ENCODE data around the gene STPG4. TPM values are rescaled to one million over a fixed set of nuclear protein-coding genes. Genes with fewer than 3 reads are reported as not detected.

Gene STPG4
- total RNA-seq, 2 donors from 2014 or later = 0.29 TPM; not detected in 1

DNA sequence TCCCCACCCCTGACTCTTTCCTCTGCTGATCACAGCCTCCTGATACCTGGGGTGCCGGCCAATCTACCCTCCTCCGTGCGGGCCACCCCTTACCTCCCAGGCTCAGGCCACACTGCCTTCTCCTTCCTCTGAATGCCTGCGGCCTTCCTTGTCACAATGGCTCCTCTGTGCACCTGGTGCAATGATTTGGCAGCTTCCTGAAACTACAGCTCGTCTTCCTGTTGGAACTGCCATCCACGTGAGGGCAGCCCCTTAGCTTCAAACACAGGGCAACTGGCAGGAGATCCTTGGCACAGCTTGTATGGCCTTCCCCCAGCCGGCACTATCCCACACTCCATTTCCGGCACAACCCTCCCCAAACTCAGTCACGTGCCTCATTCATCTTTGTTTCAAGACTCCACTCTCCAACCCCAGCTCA is 69.0 kb downstream of the STPG4 start:
- no peak overlapping the region for H3K27ac Mint-ChIP-seq
- ATAC-seq (no peak), DNase-seq (ENCODE audit: low spot score) (no peak)
- H3K36me3 Mint-ChIP-seq = no peaks in the 10 kb centered on the region
- H3K9me3 Mint-ChIP-seq = no peaks in the 10 kb centered on the region
- peaks cover 0 to 6% of the 10 kb centered on the region in 2 donors for H3K4me1 Mint-ChIP-seq (ENCODE audit: low read depth in 2 of 2)
- H3K4me3 Mint-ChIP-seq = no peak overlapping the region
- peaks cover 0 to 11% of the 10 kb centered on the region in 2 donors for H3K27me3 Mint-ChIP-seq

DNA sequence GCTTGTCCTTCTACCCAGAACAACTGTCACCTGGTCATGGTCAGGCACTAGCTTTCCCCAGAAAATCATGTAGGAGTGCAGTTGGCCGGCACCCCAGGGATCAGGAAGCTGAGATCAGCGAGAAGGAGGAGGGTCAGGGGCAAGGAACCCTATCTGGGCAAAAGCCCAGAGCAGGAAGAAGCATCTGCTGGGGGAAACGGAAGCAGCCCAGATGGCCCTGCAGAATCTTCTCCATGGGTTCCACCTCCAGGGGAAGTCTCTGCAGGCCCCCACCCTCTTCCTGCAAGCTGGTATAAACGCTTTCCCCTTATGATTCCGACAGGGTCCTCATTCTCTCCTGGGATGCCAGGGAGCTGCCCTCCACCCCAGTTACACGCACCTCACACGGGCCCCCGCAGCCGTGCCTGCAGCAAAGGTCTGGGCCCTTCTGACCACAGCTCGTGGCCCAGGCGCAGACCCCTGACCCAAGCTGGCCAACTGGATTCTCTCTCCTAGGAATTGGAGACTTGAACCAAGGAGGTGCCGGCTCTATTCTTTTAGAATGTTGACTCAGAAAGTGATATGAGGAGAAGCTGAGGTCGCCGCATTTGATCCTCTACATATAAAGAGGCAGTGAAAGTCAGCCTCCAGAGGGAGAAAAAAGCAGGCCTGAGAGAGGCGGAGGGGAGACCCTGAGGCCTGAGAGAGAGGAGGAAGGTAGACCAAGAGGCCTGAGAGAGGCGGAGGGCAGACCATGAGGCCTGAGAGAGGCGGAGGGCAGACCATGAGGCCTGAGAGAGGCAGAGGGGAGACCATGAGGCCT is 71.0 kb downstream of the STPG4 start:
- H3K4me3 Mint-ChIP-seq = no peak overlapping the region
- H3K27ac Mint-ChIP-seq = peak overlapping the region in 1 of 2 donors; percentile 15
- no peaks in the 10 kb centered on the region for H3K36me3 Mint-ChIP-seq
- H3K27me3 Mint-ChIP-seq = peaks cover 0 to 16% of the 10 kb centered on the region in 2 donors
- DNase-seq (ENCODE audit: low spot score) = no peak
- H3K9me3 Mint-ChIP-seq = no peaks in the 10 kb centered on the region
- peaks cover 0 to 6% of the 10 kb centered on the region in 2 donors for H3K4me1 Mint-ChIP-seq (ENCODE audit: low read depth in 2 of 2)
- ATAC-seq = no peak

DNA sequence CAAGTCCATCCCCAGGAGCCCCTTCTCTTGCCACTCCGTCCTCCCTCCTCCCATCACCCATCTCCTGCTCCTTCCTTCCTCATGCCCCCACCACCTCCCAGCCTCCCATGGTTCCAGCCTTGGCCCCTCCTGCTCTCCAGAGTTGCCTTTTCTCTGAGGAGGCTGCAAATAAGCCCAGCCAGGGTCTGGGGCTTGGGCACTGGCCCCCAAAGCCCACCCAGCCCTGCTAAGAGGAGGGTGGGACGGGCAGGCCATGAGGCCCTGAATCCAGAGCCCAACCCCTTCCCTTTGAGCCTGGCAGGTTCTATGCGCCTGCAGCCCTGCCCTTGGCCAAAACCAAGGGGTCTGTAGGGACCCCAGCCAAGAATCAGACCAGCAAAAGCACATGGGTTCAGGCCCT is 71.6 kb downstream of the STPG4 start:
- Mint-ChIP-seq H3K36me3 (no peaks in the 10 kb centered on the region), H3K27ac (no peak overlapping the region), H3K27me3 (peaks cover 0 to 16% of the 10 kb centered on the region in 2 donors), H3K4me3 (no peak overlapping the region), H3K4me1 (ENCODE audit: low read depth in 2 of 2) (peaks cover 0 to 6% of the 10 kb centered on the region in 2 donors), H3K9me3 (no peaks in the 10 kb centered on the region)
- ATAC-seq = no peak
- no peak for DNase-seq (ENCODE audit: low spot score)

DNA sequence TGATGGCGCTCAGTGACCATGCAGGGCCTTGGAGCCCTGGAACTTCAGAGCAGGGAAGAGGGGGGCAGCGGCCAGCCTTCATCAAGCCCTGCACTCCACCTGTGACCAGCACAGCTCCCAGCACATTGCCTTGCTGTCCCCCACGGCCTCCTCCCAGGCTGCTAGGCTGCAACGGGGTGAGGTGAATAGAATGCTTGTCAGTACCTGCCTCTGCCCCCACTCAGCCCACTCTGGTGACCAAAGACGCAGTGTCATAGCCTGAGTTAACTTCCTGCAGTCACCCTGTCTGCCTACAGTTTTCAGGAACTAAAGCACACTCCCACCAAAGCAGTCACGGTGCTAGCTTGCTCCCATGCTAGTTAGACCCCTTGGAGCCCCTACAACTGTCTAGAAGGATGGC is 72.1 kb downstream of the STPG4 start:
- Mint-ChIP-seq H3K27ac (no peak overlapping the region), H3K27me3 (peaks cover 0 to 16% of the 10 kb centered on the region in 2 donors), H3K4me3 (no peak overlapping the region), H3K4me1 (ENCODE audit: low read depth in 2 of 2) (peaks cover 0 to 6% of the 10 kb centered on the region in 2 donors), H3K9me3 (no peaks in the 10 kb centered on the region), H3K36me3 (no peaks in the 10 kb centered on the region)
- DNase-seq (ENCODE audit: low spot score) (peak; percentile 49), ATAC-seq (no peak)

DNA sequence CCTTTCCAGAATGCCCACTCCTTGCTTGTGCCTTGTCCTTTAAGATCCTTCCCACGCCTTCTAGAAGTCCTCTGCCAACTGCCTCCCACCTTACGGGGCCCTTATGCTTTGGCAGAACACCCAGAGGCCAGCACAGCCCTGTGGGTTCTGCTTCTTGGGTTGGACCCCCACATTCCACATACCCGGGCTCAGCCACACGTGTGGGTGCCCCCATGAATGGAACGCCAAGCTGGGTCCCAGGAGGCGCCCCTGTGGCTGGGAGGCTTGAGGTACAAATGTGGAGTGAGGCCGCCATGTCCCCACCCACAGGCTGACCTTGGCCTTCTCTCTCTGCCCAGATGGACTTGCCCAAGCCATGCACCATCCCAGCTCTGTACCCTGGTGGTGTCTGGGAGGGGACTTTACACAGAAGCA is 74.2 kb downstream of the STPG4 start:
- ATAC-seq = no peak

DNA sequence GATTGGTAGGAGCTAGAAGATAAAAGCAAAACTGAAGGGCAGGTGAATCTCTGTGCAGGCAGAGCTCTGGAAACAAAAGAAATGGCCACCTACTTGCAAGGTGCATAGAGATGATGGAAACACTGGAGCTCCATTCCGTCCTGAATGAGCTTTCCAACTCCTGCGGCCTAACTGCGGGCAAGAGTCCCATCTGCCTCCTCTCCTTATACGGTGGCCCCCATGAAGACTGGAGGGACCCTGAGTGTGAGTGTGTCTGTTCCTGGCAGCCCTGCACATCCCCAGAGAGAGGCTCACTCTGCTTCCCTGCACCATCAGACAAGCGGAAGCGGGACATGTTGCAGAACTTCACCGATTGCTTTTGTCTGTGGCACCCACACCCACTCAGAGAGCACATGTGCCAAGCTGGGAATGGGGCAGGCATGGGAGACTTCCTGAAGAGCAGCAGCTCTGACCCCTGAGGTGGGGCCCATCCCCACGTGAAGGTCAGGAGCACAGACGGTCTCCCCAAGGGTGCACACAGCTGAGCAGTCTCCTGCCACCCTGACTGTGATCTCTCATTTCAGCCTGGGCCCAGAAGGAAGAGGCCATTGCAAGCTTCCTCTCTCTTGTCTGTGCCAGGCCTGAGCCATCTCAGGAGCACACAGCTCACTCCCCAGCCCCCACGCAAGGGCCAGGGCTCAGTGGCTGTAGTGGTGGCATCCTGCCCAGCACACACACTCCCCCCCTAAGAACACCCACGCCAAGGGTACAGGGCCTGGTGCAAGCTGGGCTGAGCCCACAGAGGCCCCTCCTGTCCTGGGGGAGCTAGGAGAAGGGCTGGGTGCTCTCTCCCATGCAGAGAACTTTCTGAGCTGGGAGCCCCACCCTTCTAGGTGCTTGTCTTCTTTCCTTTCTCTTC is 75.3 kb downstream of the STPG4 start:
- DNase-seq (ENCODE audit: low spot score) (peak; percentile 32), ATAC-seq (peak in 1 of 2 donors; percentile 31)
- peak overlapping the region in 1 of 2 donors; percentile 51 for H3K27ac Mint-ChIP-seq
- peaks cover 0 to 3% of the 10 kb centered on the region in 2 donors for H3K4me1 Mint-ChIP-seq (ENCODE audit: low read depth in 2 of 2)
- H3K27me3 Mint-ChIP-seq = peaks cover 0 to 13% of the 10 kb centered on the region in 2 donors
- no peaks in the 10 kb centered on the region for H3K9me3 Mint-ChIP-seq
- no peaks in the 10 kb centered on the region for H3K36me3 Mint-ChIP-seq
- H3K4me3 Mint-ChIP-seq = no peak overlapping the region

More for the DNA sequence above, 74.2 kb downstream of the STPG4 start:
- Mint-ChIP-seq H3K27ac (no peak overlapping the region), H3K4me3 (no peak overlapping the region), H3K9me3 (no peaks in the 10 kb centered on the region), H3K36me3 (no peaks in the 10 kb centered on the region), H3K27me3 (peaks cover 0 to 13% of the 10 kb centered on the region in 2 donors), H3K4me1 (ENCODE audit: low read depth in 2 of 2) (no peaks in the 10 kb centered on the region)
- DNase-seq (ENCODE audit: low spot score) = no peak

DNA sequence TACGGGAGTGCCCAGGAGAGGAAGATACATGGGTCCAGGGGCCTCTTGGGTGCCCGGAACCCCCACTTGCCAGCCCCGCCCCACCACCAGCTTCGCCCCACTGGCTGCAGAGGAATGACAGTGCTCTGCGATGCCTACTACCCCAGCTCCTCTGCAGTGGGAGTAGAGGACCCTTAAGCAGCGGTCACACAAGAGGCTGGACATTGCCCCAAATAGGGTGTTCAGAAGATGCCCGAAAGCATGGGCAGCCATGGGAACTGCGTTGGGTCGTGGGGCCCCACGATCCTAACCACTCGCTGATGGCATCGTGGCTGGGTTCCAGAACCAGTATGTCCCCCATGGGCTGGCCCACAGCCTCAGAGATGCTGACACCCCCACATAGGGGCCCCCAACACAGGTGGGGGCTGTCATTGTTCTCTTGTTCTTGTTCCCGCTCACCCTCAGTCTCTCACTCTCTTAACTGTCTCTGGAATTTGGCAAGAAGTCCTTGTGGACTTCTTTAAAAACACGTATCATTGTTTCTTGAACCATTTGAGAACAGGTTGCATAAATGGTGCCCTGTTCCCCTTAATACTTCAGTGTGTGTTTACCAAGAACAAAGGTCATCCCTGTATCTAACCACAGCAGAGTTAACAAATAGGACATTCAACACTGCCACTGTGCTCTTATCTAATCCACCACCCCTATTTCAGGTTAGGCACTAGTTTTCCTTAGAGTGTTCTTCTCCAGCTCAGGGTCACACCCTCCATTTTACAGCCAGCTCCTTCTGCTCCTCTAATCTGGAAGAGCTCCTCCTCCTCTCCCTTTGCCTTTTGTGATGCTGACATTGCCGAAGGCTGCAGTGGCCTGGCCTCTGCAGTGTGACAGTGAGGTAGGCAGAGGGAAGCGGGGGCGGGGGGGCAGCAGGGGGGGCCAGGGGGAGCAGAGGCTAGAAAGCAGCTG is 76.3 kb downstream of the STPG4 start:
- peaks cover 0 to 13% of the 10 kb centered on the region in 2 donors for H3K27me3 Mint-ChIP-seq
- no peak overlapping the region for H3K27ac Mint-ChIP-seq

DNA sequence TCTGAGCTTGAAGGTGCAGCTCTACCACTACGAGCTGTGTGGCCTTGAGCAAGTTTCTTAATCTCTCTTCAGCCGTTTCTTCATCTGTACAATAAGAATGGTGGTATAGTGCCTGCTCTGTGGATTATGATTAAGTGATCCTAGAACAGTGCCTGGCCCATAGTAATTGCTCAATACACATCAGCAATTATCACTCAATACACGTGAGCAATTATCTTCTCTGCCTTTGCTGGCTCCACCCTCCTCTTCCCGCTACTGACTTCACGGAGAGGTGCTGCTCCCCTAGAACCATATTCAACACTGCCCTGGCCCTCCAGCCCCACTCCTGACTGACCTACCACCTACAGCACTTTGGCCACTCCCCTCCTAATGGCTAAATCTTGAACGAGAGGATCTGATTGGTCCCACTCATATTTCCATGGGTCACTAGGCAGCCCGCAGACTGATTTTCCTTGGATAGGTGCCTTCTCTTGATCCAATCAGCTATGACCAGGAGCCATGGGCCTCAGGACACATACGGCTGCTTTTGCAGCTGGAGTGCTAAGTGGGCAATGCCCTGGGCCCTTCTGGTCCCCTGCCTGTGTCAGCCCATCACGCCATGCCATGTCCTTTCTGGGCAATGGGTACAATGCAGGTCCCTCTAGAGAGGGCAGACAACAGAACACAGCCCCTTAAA is 77.5 kb downstream of the STPG4 start:
- H3K27me3 Mint-ChIP-seq = peaks cover 0 to 13% of the 10 kb centered on the region in 2 donors

More for the DNA sequence above, 76.3 kb downstream of the STPG4 start:
- ATAC-seq (no peak), DNase-seq (ENCODE audit: low spot score) (no peak)
- H3K4me1 Mint-ChIP-seq (ENCODE audit: low read depth in 2 of 2) = peaks cover 0 to 3% of the 10 kb centered on the region in 2 donors
- H3K9me3 Mint-ChIP-seq = no peaks in the 10 kb centered on the region
- no peaks in the 10 kb centered on the region for H3K36me3 Mint-ChIP-seq
- no peak overlapping the region for H3K4me3 Mint-ChIP-seq

DNA sequence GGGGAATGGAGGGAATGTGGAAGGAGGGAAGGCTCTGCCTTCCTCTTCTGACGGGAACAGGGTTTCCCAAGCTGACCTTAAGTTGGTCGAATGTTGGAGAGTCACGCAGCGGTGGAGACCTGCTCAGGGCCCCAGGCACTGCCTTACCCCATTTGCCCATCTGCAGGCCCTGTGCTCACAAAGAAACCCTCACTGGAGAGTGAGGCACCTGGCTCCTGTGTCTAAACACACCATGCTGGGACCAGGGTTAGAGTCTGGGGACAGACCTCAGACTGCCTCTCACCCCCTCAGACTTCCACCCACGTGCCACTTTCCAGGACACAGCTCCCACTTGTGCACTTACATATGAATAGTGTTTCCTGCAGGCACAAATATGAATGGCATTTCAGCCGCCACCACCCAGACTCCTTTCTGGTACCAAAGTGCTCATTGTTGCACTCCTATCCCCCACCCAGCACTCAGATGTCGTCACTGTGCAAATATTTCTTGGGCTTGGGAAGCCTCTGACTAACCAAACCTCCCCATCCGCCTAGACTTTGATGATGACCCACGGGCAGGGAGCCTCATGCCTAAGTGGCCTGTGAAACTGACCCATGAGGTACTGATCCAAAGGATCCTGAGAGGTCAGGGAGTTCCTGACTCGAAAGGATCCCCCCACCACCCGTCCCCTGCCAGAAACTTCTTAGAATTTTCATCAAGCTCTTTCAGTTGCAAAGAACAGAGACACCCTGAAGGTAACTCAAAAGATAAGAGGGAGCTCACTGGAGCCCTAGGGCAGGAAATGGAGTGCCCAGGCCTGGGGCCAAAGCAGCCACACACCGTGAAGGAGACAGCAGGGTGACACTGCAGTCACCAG is 78.3 kb downstream of the STPG4 start:
- ATAC-seq (no peak), DNase-seq (ENCODE audit: low spot score) (no peak)
- no peaks in the 10 kb centered on the region for H3K36me3 Mint-ChIP-seq
- H3K9me3 Mint-ChIP-seq = no peaks in the 10 kb centered on the region
- no peak overlapping the region for H3K27ac Mint-ChIP-seq
- peaks cover 0 to 10% of the 10 kb centered on the region in 2 donors for H3K27me3 Mint-ChIP-seq
- H3K4me3 Mint-ChIP-seq = no peak overlapping the region
- H3K4me1 Mint-ChIP-seq (ENCODE audit: low read depth in 2 of 2) = peaks cover 13 to 17% of the 10 kb centered on the region in 2 donors

More for the DNA sequence above, 77.5 kb downstream of the STPG4 start:
- H3K4me1 Mint-ChIP-seq (ENCODE audit: low read depth in 2 of 2) = peaks cover 6 to 10% of the 10 kb centered on the region in 2 donors
- DNase-seq (ENCODE audit: low spot score) (no peak), ATAC-seq (no peak)
- no peaks in the 10 kb centered on the region for H3K36me3 Mint-ChIP-seq
- no peak overlapping the region for H3K4me3 Mint-ChIP-seq
- H3K27ac Mint-ChIP-seq = no peak overlapping the region
- no peaks in the 10 kb centered on the region for H3K9me3 Mint-ChIP-seq

DNA sequence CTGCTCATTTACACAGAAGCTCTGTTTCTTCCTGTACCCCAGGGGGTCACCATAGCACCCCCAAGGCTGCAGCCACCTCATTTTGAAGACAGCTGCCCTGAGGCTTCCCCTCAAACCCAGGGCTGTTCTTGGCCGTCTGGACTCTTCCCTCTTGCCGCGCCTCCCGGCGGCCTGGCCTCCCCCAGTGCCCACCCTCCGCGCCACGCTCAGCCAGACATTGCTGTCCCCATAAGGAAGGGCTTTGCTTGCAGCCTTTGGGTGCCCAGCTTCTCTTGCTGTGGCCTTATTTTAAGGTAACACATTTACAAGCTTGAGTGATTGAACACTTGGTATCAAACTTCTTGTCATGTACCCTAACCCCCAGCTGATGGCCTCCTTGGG is 79.0 kb downstream of the STPG4 start:
- no peak overlapping the region for H3K4me3 Mint-ChIP-seq
- H3K4me1 Mint-ChIP-seq (ENCODE audit: low read depth in 2 of 2) = peaks cover 20 to 24% of the 10 kb centered on the region in 2 donors
- H3K36me3 Mint-ChIP-seq = no peaks in the 10 kb centered on the region
- no peak overlapping the region for H3K27ac Mint-ChIP-seq
- ATAC-seq = no peak
- H3K9me3 Mint-ChIP-seq = no peaks in the 10 kb centered on the region
- peaks cover 0 to 8% of the 10 kb centered on the region in 2 donors for H3K27me3 Mint-ChIP-seq
- no peak for DNase-seq (ENCODE audit: low spot score)

DNA sequence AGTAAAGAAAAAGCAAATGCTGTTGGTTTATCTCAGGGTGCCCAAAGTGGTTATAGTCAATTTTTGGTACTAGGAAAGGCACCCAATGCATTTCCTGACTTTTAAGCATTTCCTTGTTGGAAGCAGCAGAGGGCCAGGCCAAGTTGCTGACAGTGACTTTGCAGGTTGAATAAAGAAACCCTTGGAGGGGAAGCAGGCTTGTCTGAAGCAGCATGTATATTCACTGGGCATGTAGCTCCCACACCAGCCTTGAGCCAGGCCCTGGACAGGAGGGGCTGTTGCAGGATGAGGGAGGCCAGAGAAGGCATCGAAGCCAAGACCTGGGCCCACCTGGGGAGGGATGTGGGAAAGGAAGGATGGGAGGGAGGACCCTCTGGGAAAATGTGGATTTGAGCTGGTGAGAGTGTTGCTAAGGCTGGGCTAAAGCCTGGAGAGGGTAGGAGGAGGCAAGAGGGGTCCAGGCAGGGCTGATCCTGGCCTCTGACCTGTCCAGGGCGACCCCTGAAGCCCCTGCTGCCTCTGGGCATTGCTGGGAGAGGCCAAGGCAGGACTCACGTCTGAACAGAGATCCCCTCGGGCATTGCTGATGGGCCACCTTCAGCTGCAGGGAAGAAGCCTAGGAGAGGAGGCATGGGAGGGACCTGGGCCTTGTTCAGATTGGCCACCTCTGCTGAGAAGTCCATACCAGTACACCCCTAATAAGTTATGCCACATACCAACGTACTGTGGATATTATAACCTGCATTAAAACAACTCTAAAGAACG is 79.6 kb downstream of the STPG4 start:
- Mint-ChIP-seq H3K27me3 (peaks cover 0 to 4% of the 10 kb centered on the region in 2 donors), H3K9me3 (no peaks in the 10 kb centered on the region), H3K4me3 (no peak overlapping the region), H3K36me3 (no peaks in the 10 kb centered on the region), H3K4me1 (ENCODE audit: low read depth in 2 of 2) (peaks cover 23 to 28% of the 10 kb centered on the region in 2 donors), H3K27ac (no peak overlapping the region)
- ATAC-seq (no peak), DNase-seq (ENCODE audit: low spot score) (no peak)

Measured in natural killer cell treated with Interleukin-12 subunit alpha and Interleukin-12 subunit beta and Interleukin-15 and Interleukin-18, amount 100 ng/mL, for 72 hours (primary cell).